ENCODE results near the gene PRUNE2.

The PRUNE2 gene

GRCh38 chr9:76717613-76718012 lies 188.3 kb downstream of the PRUNE2 start:
- Histone ChIP-seq H3K36me3 (ENCODE audit: control insufficient read depth, low read length) (no peaks in the 10 kb centered on the region), H3K27me3 (ENCODE audit: control insufficient read depth, low read length) (peaks cover 11% of the 10 kb centered on the region; the same call in 1 of the 2 replicates), H3K79me2 (ENCODE audit: control insufficient read depth, low read length) (no peaks in the 10 kb centered on the region), H3F3A (ENCODE audit: control insufficient read depth, insufficient read depth) (no peaks in the 10 kb centered on the region), H3K27ac (ENCODE audit: low read depth, low read length) (no peak overlapping the region), H3K4me2 (ENCODE audit: low read length) (no peak overlapping the region), H3K4me3 (ENCODE audit: low read length) (no peak overlapping the region), H4K20me1 (ENCODE audit: control insufficient read depth, insufficient read depth, low read depth, low read length) (no peaks in the 10 kb centered on the region), H3K9me3 (ENCODE audit: control insufficient read depth, insufficient read depth, low read length) (no peaks in the 10 kb centered on the region), H3K9me2 (replicated peaks; ENCODE audit: control insufficient read depth, low read length) (no peaks in the 10 kb centered on the region), H3K4me1 (ENCODE audit: control insufficient read depth, low read length) (no peaks in the 10 kb centered on the region)
- TF ChIP-seq EZH2phosphoT487 (IDR thresholded peaks at IDR 0.05; ENCODE audit: borderline replicate concordance, low read length) (no peak), CTCF (IDR thresholded peaks at IDR 0.05; ENCODE audit: low read depth, low read length, poor library complexity, severe bottlenecking) (no peak)

- TF ChIP-seq CTCF (IDR thresholded peaks at IDR 0.05; ENCODE audit: low read depth, low read length, poor library complexity, severe bottlenecking), result no peak
- no peak for TF ChIP-seq EZH2phosphoT487 (IDR thresholded peaks at IDR 0.05; ENCODE audit: borderline replicate concordance, low read length)
- Histone ChIP-seq H3K4me1 (ENCODE audit: control insufficient read depth, low read length) (no peaks in the 10 kb centered on the region), H3K4me2 (ENCODE audit: low read length) (no peak overlapping the region), H3K27ac (ENCODE audit: low read depth, low read length) (no peak overlapping the region), H3K27me3 (ENCODE audit: control insufficient read depth, low read length) (peaks cover 11% of the 10 kb centered on the region; the same call in 1 of the 2 replicates), H4K20me1 (ENCODE audit: control insufficient read depth, insufficient read depth, low read depth, low read length) (no peaks in the 10 kb centered on the region), H3K36me3 (ENCODE audit: control insufficient read depth, low read length) (no peaks in the 10 kb centered on the region), H3K79me2 (ENCODE audit: control insufficient read depth, low read length) (no peaks in the 10 kb centered on the region), H3K4me3 (ENCODE audit: low read length) (no peak overlapping the region), H3F3A (ENCODE audit: control insufficient read depth, insufficient read depth) (no peaks in the 10 kb centered on the region), H3K9me3 (ENCODE audit: control insufficient read depth, insufficient read depth, low read length) (no peaks in the 10 kb centered on the region), H3K9me2 (replicated peaks; ENCODE audit: control insufficient read depth, low read length) (no peaks in the 10 kb centered on the region)
Observed at GRCh38 chr9:76717176-76717575, 188.7 kb downstream of the PRUNE2 start.

DNA sequence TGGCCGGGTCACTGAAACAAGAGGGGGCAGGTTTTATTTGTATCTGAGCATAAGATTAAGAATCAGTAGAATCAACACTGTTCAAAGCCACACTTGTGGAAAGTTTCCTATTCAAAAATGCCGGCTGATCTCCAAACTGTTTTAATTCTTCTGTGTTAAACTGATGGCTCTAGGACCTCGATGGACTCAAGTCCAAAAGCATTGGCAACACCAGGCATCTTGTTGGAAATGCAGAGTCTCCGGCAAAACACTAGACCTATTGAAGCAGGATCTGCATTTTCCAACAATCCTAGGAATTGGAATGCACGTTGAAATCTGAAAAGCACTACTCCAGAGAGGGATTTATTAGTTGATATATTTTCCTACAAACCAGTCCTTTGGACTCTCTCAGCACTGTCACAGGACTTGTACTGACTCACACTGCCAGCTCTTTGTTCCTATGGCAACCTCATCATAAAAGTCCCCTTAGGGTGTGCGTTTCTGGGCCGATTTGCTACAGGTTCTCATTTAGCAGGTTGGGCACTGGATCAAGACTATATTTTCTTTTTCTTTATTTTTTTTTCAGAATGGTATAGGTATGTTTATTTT lies 189.7 kb downstream of the PRUNE2 start:
- TF ChIP-seq EZH2phosphoT487 (IDR thresholded peaks at IDR 0.05; ENCODE audit: borderline replicate concordance, low read length) (no peak), CTCF (IDR thresholded peaks at IDR 0.05; ENCODE audit: low read depth, low read length, poor library complexity, severe bottlenecking) (no peak)
- Histone ChIP-seq H3K36me3 (ENCODE audit: control insufficient read depth, low read length) (no peaks in the 10 kb centered on the region), H3K4me2 (ENCODE audit: low read length) (no peak overlapping the region), H3K27me3 (ENCODE audit: control insufficient read depth, low read length) (peaks cover 9% of the 10 kb centered on the region; the same call in 1 of the 2 replicates), H3F3A (ENCODE audit: control insufficient read depth, insufficient read depth) (no peaks in the 10 kb centered on the region), H4K20me1 (ENCODE audit: control insufficient read depth, insufficient read depth, low read depth, low read length) (no peaks in the 10 kb centered on the region), H3K4me1 (ENCODE audit: control insufficient read depth, low read length) (no peaks in the 10 kb centered on the region), H3K4me3 (ENCODE audit: low read length) (no peak overlapping the region), H3K9me2 (replicated peaks; ENCODE audit: control insufficient read depth, low read length) (no peaks in the 10 kb centered on the region), H3K27ac (ENCODE audit: low read depth, low read length) (no peak overlapping the region), H3K9me3 (ENCODE audit: control insufficient read depth, insufficient read depth, low read length) (no peaks in the 10 kb centered on the region), H3K79me2 (ENCODE audit: control insufficient read depth, low read length) (no peaks in the 10 kb centered on the region)
